Bronchial epithelial cell (primary cell): ENCODE results near the gene B3GALT6. TPM values are rescaled to one million over a fixed set of nuclear protein-coding genes. Genes with fewer than 3 reads are reported as not detected.

Experiments
- DNase-seq: peaks from one replicate; pipeline ENCODE4 v3.0.0-alpha.2; 2010; ENCODE audit warnings: low read depth
- FAIRE-seq: peaks from 2 replicates; lab custom pipeline; 2011; peaks lifted over from hg19 to GRCh38; lab: Jason Lieb, UNC
- H3K27me3 ChIP-seq: 2 replicates; pipeline ENCODE4 v1.5.1; 2011; ENCODE audit warnings: low read length; ENCODE audit not compliant: control insufficient read depth, insufficient read depth
- H3K36me3 ChIP-seq: 2 replicates; pipeline ENCODE4 v1.5.1; 2011; ENCODE audit warnings: low read length; ENCODE audit not compliant: control insufficient read depth, insufficient read depth
- H3K4me3 ChIP-seq: 2 replicates; pipeline ENCODE4 v1.5.1; 2011; ENCODE audit warnings: mild to moderate bottlenecking, low read depth, low read length, control low read depth
- CTCF ChIP-seq: IDR thresholded peaks from 2 replicates; pipeline ENCODE4 v1.5.1; 2011; ENCODE audit warnings: mild to moderate bottlenecking, moderate library complexity, low read length, control low read depth, inconsistent platforms; ENCODE audit not compliant: insufficient read depth, severe bottlenecking
- total RNA-seq: library from RNA; depleted of rRNA; stranded (reverse); fragments of >200 nt; gene quantifications from 2 replicates; pipeline ENCODE4 v1.2.1, GENCODE V29; 2014

The B3GALT6 gene
- total RNA-seq, 1 donor from 2014 or later: 24.5 TPM

- DNase-seq: no peak
- H3K27me3 ChIP-seq: peaks cover 2% of the 10 kb centered on the region
- no peak overlapping the region for H3K4me3 ChIP-seq
- no peaks in the 10 kb centered on the region for H3K36me3 ChIP-seq
- no peak for TF ChIP-seq CTCF
- FAIRE-seq: no peak
Measured at GRCh38 chr1:1197188-1197500, 34.9 kb upstream of the B3GALT6 start.

- Histone ChIP-seq H3K36me3 (no peaks in the 10 kb centered on the region), H3K4me3 (no peak overlapping the region), H3K27me3 (peaks cover 2% of the 10 kb centered on the region)
- TF ChIP-seq CTCF: no peak
- FAIRE-seq (no peak), DNase-seq (no peak)
Measured at GRCh38 chr1:1197551-1198422, 34.2 kb upstream of the B3GALT6 start.

- Histone ChIP-seq H3K4me3 (no peak overlapping the region), H3K27me3 (peaks cover 2% of the 10 kb centered on the region), H3K36me3 (no peaks in the 10 kb centered on the region)
- no peak for TF ChIP-seq CTCF
- FAIRE-seq (no peak), DNase-seq (no peak)
Measured at GRCh38 chr1:1198423-1199140, 33.5 kb upstream of the B3GALT6 start.

- Histone ChIP-seq H3K4me3 (no peak overlapping the region), H3K27me3 (peaks cover 2% of the 10 kb centered on the region), H3K36me3 (no peaks in the 10 kb centered on the region)
- no peak for TF ChIP-seq CTCF
- FAIRE-seq: no peak
- no peak for DNase-seq
Measured at GRCh38 chr1:1199141-1199960, 32.7 kb upstream of the B3GALT6 start.

- FAIRE-seq (no peak), DNase-seq (no peak)
Measured at GRCh38 chr1:1199961-1200875, 31.8 kb upstream of the B3GALT6 start.

More at GRCh38 chr1:1199961-1200875, 31.8 kb upstream of the B3GALT6 start:
- Histone ChIP-seq H3K36me3 (no peaks in the 10 kb centered on the region), H3K4me3 (no peak overlapping the region), H3K27me3 (peaks cover 2% of the 10 kb centered on the region)
- TF ChIP-seq CTCF: no peak
